ENCODE measurements around the gene CNPY3. TPM values are rescaled to one million over a fixed set of nuclear protein-coding genes. Genes with fewer than 3 reads are reported as not detected.

CNPY3 gene
- total RNA-seq, 3 donors from 2014 or later = 18.4 to 30.5 (median 23.5) TPM

GRCh38 chr6:42968126-42968701 lies 38.9 kb downstream of the CNPY3 start:
- DNase-seq (no peak), ATAC-seq (no peak)
- Histone ChIP-seq H3K36me3 (ENCODE audit: low read depth) (no peaks in the 10 kb centered on the region), H3K4me1 (ENCODE audit: low read depth) (no peaks in the 10 kb centered on the region), H3K9me3 (no peaks in the 10 kb centered on the region), H3K4me3 (no peak overlapping the region)
- TF ChIP-seq CTCF (IDR thresholded peaks at IDR 0.05) = no peak
- intact Hi-C loops (cut with DNase I, micrococcal nuclease) = no loop called here

GRCh38 chr6:42968783-42969182 lies 39.5 kb downstream of the CNPY3 start:
- Histone ChIP-seq H3K9me3 (no peaks in the 10 kb centered on the region), H3K4me3 (no peak overlapping the region), H3K4me1 (ENCODE audit: low read depth) (no peaks in the 10 kb centered on the region), H3K36me3 (ENCODE audit: low read depth) (no peaks in the 10 kb centered on the region)
- TF ChIP-seq CTCF (IDR thresholded peaks at IDR 0.05) = no peak
- DNase-seq (no peak), ATAC-seq (no peak)
- intact Hi-C loops (cut with DNase I, micrococcal nuclease) = no loop called here

- TF ChIP-seq CTCF (IDR thresholded peaks at IDR 0.05) = no peak
- Histone ChIP-seq H3K4me1 (ENCODE audit: low read depth) (no peaks in the 10 kb centered on the region), H3K9me3 (no peaks in the 10 kb centered on the region), H3K4me3 (no peak overlapping the region), H3K36me3 (ENCODE audit: low read depth) (no peaks in the 10 kb centered on the region)
- DNase-seq = no peak
- no peak for ATAC-seq
- intact Hi-C loops (cut with DNase I, micrococcal nuclease) = no loop called here
Measured at GRCh38 chr6:42969431-42969830, 40.2 kb downstream of the CNPY3 start.

GRCh38 chr6:42969934-42970333 lies 40.7 kb downstream of the CNPY3 start:
- ATAC-seq (no peak), DNase-seq (no peak)
- intact Hi-C loops (cut with DNase I, micrococcal nuclease) = no loop called here
- no peak overlapping the region for H3K4me3 ChIP-seq
- no peaks in the 10 kb centered on the region for H3K9me3 ChIP-seq
- no peaks in the 10 kb centered on the region for H3K4me1 ChIP-seq (ENCODE audit: low read depth)
- H3K36me3 ChIP-seq (ENCODE audit: low read depth) = no peaks in the 10 kb centered on the region
- no peak for TF ChIP-seq CTCF (IDR thresholded peaks at IDR 0.05)

- no peaks in the 10 kb centered on the region for H3K4me1 ChIP-seq (ENCODE audit: low read depth)
- no peak for DNase-seq
- no peaks in the 10 kb centered on the region for H3K36me3 ChIP-seq (ENCODE audit: low read depth)
- no peak for TF ChIP-seq CTCF (IDR thresholded peaks at IDR 0.05)
- no peak overlapping the region for H3K4me3 ChIP-seq
- intact Hi-C loops (cut with DNase I, micrococcal nuclease) = no loop called here
- no peaks in the 10 kb centered on the region for H3K9me3 ChIP-seq
- no peak for ATAC-seq
Measured at GRCh38 chr6:42970871-42971612, 41.8 kb downstream of the CNPY3 start.
